ENCODE data around the gene CTRL.
A peak's percentile ranks its signal among the peaks of the same experiment; 100 is the strongest.
"Not testable (repeated sequence)": the region's sequence is repeated elsewhere in the genome, so short reads cannot be mapped to it uniquely, and the experiment has no call there.

The CTRL gene

DNA sequence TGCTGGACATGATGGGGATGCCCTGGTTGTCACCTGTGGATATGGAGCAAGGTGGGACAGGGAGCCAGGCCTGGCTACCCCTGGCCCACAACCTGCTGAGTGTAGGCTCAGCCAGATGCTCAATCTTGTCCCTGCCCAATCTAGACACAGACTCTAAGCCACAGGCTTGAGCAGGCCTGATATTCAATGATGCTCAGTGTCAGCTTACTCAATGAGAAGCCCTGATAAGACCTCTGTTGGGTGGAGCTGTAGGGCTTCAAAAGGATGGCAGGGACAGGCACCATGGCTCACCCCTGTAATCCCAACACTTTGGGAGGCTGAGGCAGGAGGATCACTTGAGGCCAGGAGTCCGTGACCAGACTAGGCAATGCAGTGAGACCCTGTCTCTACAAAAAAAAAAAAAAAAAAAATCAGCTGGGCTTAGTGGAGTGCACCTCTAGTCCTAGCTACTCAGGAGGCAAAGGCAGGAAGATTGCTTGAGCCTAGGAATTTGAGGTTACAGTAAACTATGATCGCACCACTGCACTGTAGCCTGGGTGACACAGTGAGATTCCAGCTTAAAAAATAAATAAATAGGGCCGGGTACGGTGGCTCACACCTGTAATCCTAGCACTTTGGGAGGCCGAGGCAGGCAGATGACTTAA lies 8.9 kb upstream of the CTRL start:
- no peak for DNase-seq

DNA sequence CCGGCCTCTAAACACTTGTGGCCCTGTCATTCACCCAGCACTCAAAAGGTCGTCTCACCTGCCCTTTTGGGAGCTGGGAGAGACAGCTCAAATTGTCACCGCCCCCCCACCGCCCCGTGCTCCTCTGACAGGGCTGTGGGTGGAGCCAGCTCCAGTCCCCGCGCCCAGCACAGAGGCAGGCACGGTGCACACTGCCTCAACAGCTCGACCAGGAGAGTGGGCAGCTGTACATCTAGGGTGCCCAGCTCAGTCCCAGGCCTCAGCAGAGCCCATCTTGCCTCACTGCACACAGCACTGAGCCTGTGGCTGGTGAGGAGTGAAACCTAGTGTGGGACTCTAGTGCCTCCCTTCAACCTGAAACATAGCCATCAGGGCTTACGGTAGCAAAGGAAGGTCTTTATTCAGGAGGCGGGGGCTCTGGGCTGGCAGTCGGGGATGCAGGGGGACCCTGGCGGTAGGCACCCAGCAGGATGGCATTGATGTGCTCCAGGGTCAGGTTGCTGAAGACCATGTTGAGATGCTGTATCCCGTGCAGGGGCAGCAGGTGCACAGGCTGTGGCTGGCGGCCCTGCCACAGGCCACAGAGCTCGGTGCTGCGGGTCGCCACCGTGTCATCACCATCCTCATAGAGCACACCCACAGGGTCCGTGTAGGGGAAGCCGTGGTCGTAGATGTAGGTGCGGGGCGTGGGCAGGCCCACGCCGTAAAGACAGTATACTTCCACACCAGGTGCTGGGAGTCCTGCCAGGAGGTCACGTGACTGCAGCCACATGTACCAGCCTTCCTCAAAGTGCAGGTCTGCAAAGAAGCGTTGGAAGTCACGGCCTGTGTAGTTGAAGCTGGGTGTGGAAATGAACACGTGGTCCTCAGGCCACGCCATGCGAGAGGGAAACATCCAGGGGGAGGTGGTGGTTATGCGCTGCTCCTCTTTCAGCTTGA lies 8.1 kb upstream of the CTRL start:
- DNase-seq: no peak

DNA sequence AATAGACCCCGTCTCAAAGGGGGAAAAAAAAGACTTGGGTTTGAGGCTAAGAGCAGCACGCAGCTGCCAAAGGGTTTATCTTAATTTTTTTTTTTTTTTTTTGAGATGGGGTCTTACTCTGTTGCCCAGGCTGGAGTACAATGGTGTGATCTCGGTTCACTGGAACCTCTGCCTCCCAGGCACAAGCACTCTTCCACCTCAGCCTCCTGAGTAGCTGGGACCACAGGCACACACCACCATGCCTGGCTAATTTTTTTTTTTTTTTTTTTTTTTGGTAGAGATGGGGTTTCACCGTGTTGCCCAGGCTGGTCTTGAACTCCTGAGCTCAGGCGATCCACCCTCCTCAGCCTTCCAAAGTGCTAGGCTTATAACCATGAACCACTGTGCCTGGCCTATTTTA lies 6.1 kb upstream of the CTRL start:
- not testable (repeated sequence) for DNase-seq

DNA sequence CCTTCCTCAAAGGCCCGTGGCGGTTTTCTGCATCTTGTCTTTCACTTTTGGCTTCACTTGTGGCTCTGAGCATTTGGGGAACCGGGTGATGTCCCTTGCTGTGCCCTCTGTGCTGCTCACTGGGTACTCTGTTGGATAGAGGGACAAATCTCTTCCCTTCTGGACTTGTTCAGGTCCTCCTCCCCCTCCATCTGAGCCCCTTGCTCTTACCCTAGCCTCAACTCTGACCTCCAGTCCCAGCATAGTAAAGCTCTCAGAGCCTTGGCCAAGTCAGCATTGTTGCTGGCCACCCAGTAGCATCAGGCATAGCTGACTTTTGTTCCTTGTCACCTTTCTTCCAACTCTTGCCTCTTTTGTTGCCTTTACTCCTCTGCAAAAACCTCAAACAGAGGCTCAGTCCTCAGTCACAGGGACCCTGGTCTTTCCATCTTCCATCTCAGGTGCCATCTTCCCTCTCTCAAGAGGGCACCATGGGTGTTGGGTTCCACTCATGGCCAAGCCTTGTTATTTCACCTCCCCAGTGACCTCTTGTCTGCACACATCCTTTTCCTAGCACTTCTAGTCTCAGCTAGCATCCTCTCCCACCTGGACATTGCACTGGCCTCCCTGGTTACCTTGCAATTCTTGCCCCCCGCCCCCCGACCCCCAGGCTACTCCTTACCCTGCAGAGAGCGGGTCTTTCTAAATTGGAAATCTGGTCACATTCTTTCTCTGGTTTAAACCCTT lies 5.4 kb upstream of the CTRL start:
- DNase-seq: no peak

DNA sequence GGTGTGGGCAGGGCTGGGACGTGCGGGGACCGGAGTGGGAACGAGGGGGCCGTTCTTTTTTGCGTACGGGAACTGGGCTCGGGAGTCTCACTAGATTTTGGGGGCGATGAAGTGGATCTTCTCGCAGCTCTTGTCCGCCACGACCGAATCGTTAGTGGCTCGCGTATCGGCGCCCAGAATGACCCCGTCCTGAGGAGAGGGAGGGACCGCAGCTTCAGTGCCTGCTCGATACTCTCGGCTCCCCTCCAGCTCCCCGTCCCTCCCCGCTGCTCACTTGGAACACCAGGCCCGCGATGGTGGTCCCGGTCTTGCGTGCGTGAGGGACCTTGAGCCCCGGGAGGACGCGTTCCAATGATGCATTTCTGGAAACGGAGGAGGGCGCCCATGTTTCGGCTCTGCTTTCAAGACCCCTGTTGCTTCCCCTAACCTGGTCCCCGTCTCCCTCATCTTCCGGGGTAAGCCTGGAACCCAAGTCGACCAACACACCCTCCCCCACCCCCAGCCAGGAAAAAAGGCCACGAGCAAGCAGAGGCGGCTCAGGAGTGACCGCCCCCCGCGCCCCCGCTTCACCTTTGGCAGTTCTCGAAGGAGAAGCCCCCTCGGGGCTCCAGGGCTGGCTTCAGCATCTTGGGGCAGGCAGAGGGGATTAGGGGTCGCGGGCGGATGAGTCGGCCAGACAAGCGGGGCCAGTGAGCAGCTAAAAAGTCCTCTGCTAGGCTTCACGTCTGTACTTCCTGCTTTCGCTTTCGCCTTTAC lies 4.6 kb upstream of the CTRL start, which contains the start of gene PSMB10:
TSS of gene PSMB10 (minus strand) at position 727 of the 756 bp plus-strand sequence. CDS start at position 626, 101 bp downstream.
- DNase-seq: no peak

DNA sequence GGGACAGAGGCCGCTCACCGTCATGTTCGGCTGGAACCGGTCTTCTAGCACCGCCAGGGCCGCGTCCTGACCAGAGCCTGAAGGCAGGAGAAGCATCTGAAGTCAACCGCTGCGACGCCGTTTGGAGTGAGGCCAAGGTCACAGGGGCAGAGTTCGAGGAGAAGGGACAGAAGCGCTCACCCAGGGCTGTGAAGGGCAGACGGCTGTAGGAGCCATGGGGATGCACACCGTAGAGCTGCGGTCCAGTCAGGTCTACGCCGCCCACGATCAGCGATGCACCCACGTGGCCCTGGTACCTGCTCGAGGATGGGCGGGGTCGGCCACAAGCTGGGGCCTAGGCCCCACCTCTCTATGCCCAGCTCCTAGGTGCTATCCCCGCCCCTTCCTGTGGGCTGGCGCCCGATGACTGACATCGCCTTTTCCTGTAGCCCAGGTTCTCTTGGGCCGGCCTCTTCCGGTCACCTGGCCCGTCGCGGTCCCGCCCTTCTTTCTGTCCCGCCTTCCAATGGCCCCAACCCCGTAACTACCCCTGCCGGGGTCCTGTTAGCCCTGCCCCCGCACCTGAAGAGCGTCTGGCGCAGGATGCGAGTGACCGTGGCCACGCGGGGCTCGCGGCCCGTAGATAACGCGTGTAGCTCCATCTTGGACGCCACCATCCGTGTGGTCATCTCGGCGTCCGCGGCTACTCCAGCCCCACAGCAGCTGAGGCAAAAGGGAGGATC lies 3.9 kb upstream of the CTRL start:
- peak; percentile 83 to 95 for DNase-seq

DNA sequence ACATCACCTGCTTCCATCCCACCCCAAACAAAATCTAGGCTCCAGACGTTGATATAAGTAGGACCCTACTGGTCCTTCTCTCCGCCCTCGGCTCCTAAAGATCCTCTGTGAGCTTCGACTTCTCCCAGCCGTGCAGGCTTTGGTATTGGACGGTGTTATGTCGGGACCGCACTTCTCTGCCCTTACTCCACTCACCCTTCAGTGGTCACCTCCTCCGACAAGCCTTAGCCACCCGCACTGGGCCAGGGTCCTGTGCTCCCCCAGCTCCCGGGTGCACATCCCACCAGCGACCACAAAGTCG lies 3.4 kb upstream of the CTRL start:
- no peak for DNase-seq

DNA sequence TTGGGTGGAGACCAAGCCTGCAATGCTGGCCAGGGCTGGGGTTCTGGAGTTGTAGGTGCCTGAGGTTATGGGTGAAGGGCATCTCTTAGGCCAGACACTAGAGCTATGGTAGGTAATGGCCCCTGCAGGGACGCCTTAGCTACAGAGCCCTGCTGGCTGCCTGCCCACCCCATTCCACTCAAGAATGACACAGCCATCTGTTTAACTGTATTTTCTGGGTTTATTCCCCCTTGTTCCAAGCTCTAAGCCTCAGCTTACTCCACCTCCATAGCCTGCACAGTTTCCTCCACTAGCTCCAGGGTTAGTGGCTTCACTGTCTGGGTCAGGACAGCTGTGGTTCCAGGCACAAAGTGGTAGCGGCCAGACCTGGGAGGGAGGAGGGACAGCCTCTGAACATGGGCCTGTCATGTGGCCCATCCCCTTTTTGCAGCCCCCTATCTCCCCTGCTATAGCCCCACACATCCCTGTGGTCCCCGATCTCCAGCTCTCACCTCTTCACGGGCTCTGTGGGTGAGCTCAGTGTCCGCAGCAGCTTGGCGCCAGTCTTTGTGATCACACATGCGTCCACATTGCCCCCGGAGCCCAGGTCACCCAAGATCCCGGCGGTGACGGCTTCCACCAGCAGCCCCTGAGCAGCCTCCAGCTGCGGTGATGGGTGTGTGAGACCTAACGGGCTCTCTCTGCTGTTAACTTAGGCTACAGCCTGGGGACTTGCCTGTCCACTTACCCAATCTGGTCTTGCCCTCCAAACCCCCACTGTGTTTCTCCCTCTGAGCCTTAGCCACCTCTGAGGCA lies 2.8 kb upstream of the CTRL start:
- DNase-seq: no peak

DNA sequence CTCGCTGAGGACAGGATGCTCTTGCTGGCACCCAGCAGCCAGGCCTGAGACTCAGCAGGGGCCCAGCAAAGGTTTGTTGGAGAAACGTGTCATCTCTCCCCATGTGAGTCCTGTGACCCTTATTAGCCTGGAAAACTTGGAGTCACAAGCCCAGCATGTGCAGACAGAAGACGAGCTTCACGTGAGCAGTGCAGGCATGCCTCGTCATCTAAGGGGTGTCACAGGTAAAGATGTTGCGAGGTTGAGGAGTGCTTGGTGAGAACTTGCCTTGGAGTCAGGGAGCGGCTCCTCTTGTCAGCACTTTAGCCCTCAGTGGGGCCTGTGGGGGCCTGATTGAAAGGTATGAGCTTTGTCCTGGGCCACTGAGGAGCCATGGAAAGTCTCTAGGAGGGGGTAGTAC lies 2.1 kb upstream of the CTRL start:
- no peak for DNase-seq

DNA sequence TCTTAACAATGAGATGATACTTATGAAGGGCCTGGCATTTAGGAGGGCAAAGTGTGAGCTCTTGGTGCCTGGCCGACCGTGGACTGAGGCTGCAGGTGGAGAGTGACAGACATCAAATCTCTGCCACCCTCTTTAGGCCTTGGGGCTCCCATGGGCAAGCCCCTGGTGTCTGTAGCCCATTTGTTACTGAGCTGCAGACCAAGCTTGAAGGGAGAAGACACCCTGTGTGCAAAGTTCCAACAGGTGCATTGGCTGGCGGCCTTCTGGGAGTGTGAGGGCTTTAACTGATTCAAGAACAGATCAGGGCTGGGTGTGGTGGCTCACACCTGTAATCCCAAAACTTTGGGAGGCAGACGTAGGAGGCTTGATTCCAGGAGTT lies 789 bp upstream of the CTRL start:
- DNase-seq: no peak

DNA sequence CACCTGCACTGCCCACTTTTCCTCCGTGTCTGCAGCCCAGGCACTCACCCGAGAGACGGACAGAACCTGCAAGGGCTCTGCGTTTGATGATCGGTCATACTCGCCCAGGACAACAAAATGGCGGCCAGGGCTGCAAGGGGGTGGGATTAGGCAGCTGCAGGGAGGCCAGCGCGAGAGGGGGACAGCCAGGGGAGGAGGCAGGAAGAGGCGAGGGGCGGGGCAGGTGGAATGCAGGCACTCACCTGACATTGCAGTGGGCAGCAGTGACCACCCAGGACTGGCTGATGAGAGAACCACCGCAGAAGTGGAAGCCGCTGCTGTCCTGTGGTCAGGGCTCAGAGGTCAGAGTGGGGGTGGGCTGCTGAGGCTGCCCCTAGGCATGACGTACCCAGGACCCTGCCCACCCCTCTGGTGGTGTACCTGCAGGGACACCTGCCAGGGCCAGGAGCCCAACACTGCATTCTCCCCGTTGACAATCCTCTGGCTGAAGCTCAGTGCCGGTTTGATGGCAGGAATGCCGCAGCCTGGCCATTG lies 917 bp downstream of the CTRL start:
- DNase-seq: no peak

DNA sequence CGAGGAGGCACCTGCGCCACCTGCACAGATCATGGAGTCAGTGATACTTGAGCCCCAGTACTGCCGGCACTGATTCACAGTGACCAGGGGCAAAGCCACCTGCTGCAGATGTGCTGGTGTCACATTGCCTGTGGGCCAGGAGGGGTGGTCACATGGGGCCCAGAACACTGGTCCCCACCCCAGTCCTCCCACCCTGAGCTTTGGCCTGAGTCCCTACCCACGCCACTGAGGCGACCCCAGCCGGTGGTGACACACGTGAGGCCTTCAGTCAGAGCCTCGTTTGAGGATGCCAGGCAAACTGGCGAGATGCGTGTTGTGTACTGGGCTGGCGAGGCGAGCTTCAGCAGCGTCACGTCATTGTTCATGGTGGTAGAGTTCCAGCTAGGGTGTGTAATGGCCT lies 1.5 kb downstream of the CTRL start:
- no peak for DNase-seq

DNA sequence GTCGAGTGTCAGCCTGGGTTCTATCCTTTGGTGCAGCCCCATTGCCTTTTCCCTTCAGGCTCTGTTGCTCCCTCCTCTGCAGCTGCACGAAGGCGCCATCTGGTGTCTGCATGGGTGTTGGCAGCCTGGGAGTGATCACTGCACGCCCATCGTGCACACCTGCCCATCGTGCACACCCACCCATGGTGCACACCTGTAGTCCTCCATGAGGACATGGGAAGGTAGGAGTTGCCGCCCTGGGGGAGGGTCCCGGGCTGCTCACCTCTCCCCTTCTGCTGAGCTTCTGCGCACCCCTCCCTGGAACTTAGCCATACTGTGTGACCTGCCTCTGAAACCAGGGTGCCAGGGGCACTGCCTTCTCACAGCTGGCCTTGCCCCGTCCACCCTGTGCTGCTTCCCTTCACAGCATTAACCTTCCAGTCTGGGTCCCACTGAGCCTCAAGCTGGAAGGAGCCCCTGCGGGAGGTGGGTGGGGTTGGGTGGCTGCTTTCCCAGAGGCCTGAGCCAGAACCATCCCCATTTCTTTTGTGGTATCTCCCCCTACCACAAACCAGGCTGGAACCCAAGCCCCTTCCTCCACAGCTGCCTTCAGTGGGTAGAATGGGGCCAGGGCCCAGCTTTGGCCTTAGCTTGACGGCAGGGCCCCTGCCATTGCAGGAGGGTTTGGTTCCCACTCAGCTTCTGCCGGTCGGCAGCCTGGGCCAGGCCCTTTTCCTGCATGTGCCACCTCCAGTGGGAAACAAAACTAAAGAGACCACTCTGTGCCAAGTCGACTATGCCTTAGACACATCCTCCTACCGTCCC lies 2.9 kb downstream of the CTRL start:
- peak in 1 of 2 experiments; percentile 63 for DNase-seq

DNA sequence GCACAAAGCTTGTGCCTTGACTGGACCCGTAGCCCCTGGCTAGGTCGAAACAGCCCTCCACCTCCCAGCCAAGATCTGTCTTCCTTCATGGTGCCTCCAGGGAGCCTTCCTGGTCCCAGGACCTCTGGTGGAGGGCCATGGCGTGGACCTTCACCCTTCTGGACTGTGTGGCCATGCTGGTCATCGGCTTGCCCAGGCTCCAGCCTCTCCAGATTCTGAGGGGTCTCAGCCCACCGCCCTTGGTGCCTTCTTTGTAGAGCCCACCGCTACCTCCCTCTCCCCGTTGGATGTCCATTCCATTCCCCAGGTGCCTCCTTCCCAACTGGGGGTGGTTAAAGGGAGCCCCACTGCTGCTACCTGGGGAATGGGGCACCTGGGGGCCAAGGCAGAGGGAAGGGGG lies 3.5 kb downstream of the CTRL start:
- no peak for DNase-seq

DNA sequence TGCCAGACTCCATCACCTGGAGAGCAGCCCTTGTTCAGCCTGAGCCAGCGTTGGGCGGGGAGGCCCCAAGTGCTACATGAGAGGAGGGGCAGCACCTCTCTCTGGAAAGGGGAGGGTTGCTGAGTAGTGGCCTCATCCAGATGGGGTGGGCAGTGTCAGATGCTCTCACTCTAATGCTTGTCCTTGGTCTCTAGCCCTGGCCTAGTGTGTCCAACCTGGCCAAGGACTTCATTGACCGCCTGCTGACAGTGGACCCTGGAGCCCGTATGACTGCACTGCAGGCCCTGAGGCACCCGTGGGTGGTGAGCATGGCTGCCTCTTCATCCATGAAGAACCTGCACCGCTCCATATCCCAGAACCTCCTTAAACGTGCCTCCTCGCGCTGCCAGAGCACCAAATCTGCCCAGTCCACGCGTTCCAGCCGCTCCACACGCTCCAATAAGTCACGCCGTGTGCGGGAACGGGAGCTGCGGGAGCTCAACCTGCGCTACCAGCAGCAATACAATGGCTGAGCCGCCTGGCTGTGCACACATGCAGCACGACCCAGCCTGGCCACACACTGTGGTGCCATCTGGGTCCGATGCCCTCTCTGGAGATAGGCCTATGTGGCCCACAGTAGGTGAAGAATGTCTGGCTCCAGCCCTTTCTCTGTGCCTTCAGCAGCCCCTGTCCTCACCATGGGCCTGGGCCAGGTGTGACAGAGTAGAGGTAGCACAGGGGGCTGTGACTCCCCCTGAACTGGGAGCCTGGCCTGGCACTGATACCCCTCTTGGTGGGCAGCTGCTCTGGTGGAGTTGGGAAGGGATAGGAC lies 4.3 kb downstream of the CTRL start:
- DNase-seq: peak in 1 of 2 experiments; percentile 45

DNA sequence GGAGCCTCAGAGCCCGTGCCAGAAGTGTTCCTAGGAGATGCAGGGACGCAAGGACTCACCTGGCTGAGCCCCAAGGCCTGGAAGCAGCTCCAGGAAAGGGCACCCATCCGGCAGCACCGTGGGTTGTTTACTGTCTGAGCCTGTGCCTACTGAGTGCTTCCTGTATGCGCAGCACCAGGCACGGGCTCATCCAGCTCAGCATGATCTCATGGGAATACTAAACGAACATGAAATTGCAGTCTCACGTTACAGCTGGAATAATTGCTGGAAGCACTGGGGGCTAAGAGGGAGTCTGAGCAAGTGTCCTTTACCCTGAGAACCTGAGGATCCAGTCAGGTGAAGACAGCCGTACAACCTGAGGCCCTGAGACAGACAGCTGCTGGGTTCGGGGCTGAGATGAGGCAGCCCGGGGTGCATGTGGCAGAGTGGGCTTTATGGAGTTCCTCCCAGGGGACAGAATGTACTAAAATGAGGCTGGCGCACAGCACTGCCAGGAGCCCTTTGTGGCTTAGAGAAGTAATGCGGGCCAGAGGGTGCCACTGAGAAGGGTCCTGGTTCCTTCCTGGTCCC lies 5.4 kb downstream of the CTRL start:
- DNase-seq: no peak

DNA sequence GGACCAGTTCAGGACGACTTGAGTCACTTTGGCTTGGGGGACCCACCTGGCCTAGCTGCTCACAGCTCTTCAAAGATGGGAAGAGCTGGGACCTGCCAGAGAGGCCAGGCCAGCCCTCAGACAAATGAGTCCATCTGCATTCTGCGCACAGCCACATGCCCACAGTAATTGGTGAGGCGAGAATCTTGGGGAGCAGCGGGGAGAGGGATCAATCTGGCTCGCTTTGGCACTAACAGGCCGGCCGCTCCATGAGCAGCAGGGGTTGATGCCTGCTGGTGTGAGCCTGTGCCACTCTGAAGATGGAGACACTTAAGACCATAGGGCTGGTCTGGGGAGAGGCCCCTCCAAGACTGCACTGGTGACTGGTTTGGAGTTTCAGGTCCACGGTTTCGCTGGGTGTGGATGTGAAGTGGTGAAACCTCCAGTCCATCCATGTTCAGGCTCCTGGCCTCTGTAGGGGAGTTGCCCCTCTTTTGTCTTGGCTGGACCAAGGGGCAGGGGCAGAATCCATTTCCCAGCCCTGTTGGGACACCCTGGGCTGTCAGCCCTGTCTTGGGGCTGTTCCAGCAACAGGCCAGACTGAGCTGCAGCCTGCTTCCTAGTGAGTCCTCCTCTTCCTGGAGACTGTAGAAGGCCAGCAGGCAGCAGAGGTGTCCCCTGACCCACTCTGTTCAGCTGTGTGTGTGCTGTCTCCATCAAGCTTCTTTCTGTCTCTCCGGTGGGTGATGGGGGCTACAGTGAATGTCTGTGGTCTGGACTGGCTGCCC lies 7.3 kb downstream of the CTRL start:
- DNase-seq: no peak

DNA sequence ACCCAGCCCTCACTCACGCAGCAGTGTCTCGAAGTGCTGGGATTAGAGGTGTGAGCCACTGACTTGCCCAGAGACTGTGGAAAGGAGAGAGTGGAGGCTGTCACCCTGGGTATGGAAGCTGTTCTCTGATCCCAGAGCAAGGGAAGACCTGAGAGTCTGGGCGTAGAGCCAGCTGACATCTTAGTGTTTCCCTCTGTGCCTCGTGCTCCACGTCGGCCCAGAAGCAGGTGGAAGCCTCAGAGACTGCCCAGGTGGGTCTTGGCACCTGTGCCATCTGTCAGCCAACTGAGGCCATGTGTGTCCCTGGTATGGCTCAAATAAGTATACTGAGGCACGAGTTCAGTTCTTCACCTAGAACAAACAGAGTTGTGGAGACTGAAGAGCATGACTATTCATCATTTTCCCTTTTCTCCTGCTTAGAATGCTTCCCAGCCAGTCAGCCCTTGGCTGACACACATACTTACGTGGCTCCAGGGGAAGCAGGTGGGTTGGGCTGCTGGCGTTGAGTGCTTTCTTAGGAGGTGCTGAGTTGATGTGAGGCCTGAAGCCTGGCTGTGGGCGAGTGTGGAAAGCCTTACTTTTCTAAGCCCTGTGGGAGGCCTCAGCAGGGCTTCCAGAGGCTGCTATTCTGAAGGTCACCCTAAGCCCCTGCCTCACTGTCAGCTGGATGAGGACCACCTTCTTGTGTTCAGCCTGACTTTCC lies 8.1 kb downstream of the CTRL start:
- DNase-seq: no peak
